ENCODE measurements around the gene HOXA5. TPM values are rescaled to one million over a fixed set of nuclear protein-coding genes. Genes with fewer than 3 reads are reported as not detected.

HOXA5 gene
- total RNA-seq, 1 experiment from 2014 or later, result 7.4 TPM

- Mint-ChIP-seq H3K4me3 (ENCODE audit: unreplicated experiment) (peak overlapping the region; percentile 79), H3K4me1 (ENCODE audit: insufficient read depth, unreplicated experiment) (peaks cover 10% of the 10 kb centered on the region), H3K27me3 (ENCODE audit: insufficient read depth, unreplicated experiment) (no peaks in the 10 kb centered on the region), H3K9me3 (ENCODE audit: unreplicated experiment) (no peaks in the 10 kb centered on the region), H3K27ac (ENCODE audit: low read depth, unreplicated experiment) (peak overlapping the region; percentile 91), H3K36me3 (ENCODE audit: insufficient read depth, unreplicated experiment) (peaks cover 5% of the 10 kb centered on the region)
- BruUV-seq (replicated peaks), result no TSS peak
- ChIA-PET CTCF (interaction anchor here (0.6 to 5.8 kb wide), 17 partner anchors 8 to 1072 kb away, joined by 3 to 57 read pairs (median 5); no protein-coding TSS in a partner anchor), POLR2A (interaction anchor here (0.7 to 5.2 kb wide), 27 partner anchors 8 to 1058 kb away, joined by 3 to 65 read pairs (median 6); partner anchors contain the start of genes CBX3, HNRNPA2B1, HOXA4 and HOXA9)
- TF ChIP-seq CTCF (IDR thresholded peaks at IDR 0.05; ENCODE audit: unreplicated experiment), result no peak
- intact Hi-C loops (cut with micrococcal nuclease), result no loop called here
- peak; percentile 45 for DNase-seq (ENCODE audit: unreplicated experiment)
Observed at GRCh38 chr7:27148756-27149641, 5.5 kb upstream of the HOXA5 start.

GRCh38 chr7:27148031-27148755, 4.7 kb upstream of the HOXA5 start:
- peak overlapping the region; percentile 79 for H3K4me3 Mint-ChIP-seq (ENCODE audit: unreplicated experiment)
- ChIA-PET CTCF (interaction anchor here (0.6 to 5.8 kb wide), 9 partner anchors 14 to 613 kb away, joined by 3 to 57 read pairs (median 4); no protein-coding TSS in a partner anchor), POLR2A (interaction anchor here (0.7 to 5.2 kb wide), 18 partner anchors 7 to 1057 kb away, joined by 3 to 65 read pairs (median 6); partner anchors contain the start of genes HOXA4 and HOXA9)
- intact Hi-C loops (cut with micrococcal nuclease), result no loop called here
- no peaks in the 10 kb centered on the region for H3K27me3 Mint-ChIP-seq (ENCODE audit: insufficient read depth, unreplicated experiment)
- H3K9me3 Mint-ChIP-seq (ENCODE audit: unreplicated experiment), result no peaks in the 10 kb centered on the region
- peaks cover 10% of the 10 kb centered on the region for H3K4me1 Mint-ChIP-seq (ENCODE audit: insufficient read depth, unreplicated experiment)
- DNase-seq (ENCODE audit: unreplicated experiment), result peak; percentile 32
- H3K27ac Mint-ChIP-seq (ENCODE audit: low read depth, unreplicated experiment), result peak overlapping the region; percentile 91
- no peak for TF ChIP-seq CTCF (IDR thresholded peaks at IDR 0.05; ENCODE audit: unreplicated experiment)
- H3K36me3 Mint-ChIP-seq (ENCODE audit: insufficient read depth, unreplicated experiment), result peaks cover 5% of the 10 kb centered on the region
- BruUV-seq (replicated peaks), result no TSS peak

- CTCF ChIA-PET, result interaction anchor here (0.9 to 5.8 kb wide), 4 partner anchors 14 to 779 kb away, joined by 3 to 57 read pairs (median 4); no protein-coding TSS in a partner anchor
- Mint-ChIP-seq H3K4me3 (ENCODE audit: unreplicated experiment) (peak within 1 kb of the TSS; percentile 79), H3K27ac (ENCODE audit: low read depth, unreplicated experiment) (peak within 1 kb of the TSS; percentile 91), H3K9me3 (ENCODE audit: unreplicated experiment) (no peaks in the 10 kb centered on the region), H3K4me1 (ENCODE audit: insufficient read depth, unreplicated experiment) (peaks cover 10% of the 10 kb centered on the region), H3K27me3 (ENCODE audit: insufficient read depth, unreplicated experiment) (no peaks in the 10 kb centered on the region), H3K36me3 (ENCODE audit: insufficient read depth, unreplicated experiment) (peaks cover 10% of the 10 kb centered on the region)
- no TSS peak for BruUV-seq (replicated peaks)
- no peak for TF ChIP-seq CTCF (IDR thresholded peaks at IDR 0.05; ENCODE audit: unreplicated experiment)
- POLR2A ChIA-PET, result interaction anchor here (0.5 to 5.2 kb wide), 10 partner anchors 15 to 958 kb away, joined by 3 to 65 read pairs (median 6); partner anchors contain the start of gene HOXA9
- DNase-seq (ENCODE audit: unreplicated experiment), result no peak
- intact Hi-C loops (cut with micrococcal nuclease), result no loop called here
Observed at GRCh38 chr7:27147199-27148030, 3.9 kb upstream of the HOXA5 start, which contains the start of gene HOXA6. TSS of gene HOXA6 (minus strand) at chr7:27147774. CDS start at chr7:27147749, 25 bp downstream.

All from MCF 10A (cell line).